Measurements from ENCODE around the gene EMP1. TPM values are rescaled to one million over a fixed set of nuclear protein-coding genes. Genes with fewer than 3 reads are reported as not detected.

The EMP1 gene
- total and polyA plus RNA-seq, 9 of the 15 experiments (the other 6 are each of a cell fraction or from before 2014, with no cell fraction given), result 0.10 to 0.60 TPM; not detected in 7

DNA sequence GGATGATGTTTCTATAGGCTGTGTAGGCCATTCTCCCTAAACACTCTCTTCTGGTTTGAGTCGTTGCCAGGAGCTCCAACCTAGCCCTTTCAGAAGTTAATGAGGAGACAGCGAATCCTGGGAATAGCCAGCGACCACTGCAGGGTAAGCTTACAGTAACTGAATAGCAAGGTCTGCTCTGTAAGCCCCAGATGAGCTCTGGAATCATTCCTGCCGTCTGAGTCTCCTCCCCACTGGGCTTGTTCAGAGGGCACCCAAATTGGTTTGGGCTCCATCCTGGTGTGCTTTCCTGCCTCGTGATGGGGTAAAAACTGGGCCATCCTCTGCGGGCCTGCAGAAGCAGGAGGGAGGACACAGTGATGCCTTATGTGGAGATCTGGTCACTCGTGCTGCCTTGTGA, 43.3 kb upstream of the EMP1 start:
- in situ Hi-C loops (cut with MboI) (no loop called here), intact Hi-C loops (cut with micrococcal nuclease) (no loop called here)
- Histone ChIP-seq H3K79me2 (ENCODE audit: control insufficient read depth, insufficient read depth, low read length) (no peaks in the 10 kb centered on the region), H3K36me3 (ENCODE audit: control insufficient read depth, insufficient read depth, low read length) (no peaks in the 10 kb centered on the region), H3K27ac (ENCODE audit: extremely low read depth, low read depth, low read length) (no peak overlapping the region), H3K9me3 (replicated peaks; ENCODE audit: control insufficient read depth, insufficient read depth, low read depth, low read length) (no peaks in the 10 kb centered on the region), H3K4me2 (ENCODE audit: insufficient read depth, low read length) (no peak overlapping the region), H4K20me1 (replicated peaks; ENCODE audit: control insufficient read depth, insufficient read depth, low read length) (no peaks in the 10 kb centered on the region), H2AFZ (ENCODE audit: low read depth, low read length) (no peak overlapping the region), H3K27me3 (ENCODE audit: control insufficient read depth in 2 of 2, insufficient read depth in 2 of 2, low read length in 2 of 2) (no peaks in the 10 kb centered on the region), H3K9ac (ENCODE audit: insufficient read depth in 1 of 2, low read depth in 2 of 2, low read length in 2 of 2) (no peak overlapping the region), H3K4me3 (no peak overlapping the region), H3K9me1 (ENCODE audit: control insufficient read depth, insufficient read depth, low read length) (no peaks in the 10 kb centered on the region), H3K4me1 (replicated peaks in 1 of 2; ENCODE audit: control insufficient read depth in 2 of 2, insufficient read depth in 2 of 2, low read length in 2 of 2) (no peaks in the 10 kb centered on the region)
- WGBS (ENCODE audit: insufficient coverage, low coverage, missing lambda C conversion rate), result 0% methylated on average over 6 of the region's 7 CpGs
- no peak for DNase-seq (ENCODE audit: extremely low read depth in 1 of 4, low spot score in 3 of 4)
- POLR2A ChIA-PET, result interaction anchor here (0.7 kb wide), 1 partner anchor 15 kb away, joined by 3 read pairs; no protein-coding TSS in a partner anchor
- no TSS peak for BruUV-seq (replicated peaks)
- ATAC-seq, result no peak
- FAIRE-seq, result no peak
- CTCF ChIA-PET (ENCODE audit: low intra/inter-chr PET ratio), result no interaction called here
- TF ChIP-seq ZNF274 (IDR thresholded peaks at IDR 0.05; ENCODE audit: borderline replicate concordance, low read depth, low read length) (no peak), EHMT2 (IDR thresholded peaks at IDR 0.05) (no peak), OTX1 (CRISPR knock-in tag; IDR thresholded peaks at IDR 0.05) (no peak), NR2C1 (IDR thresholded peaks at IDR 0.05) (no peak), NR2C1 (tag; IDR thresholded peaks at IDR 0.05) (no peak), SP2 (IDR thresholded peaks at IDR 0.05; ENCODE audit: extremely low read depth, low read depth, low read length, poor library complexity, severe bottlenecking) (no peak), RBFOX2 (IDR thresholded peaks at IDR 0.05; ENCODE audit: low read depth, low read length) (no peak), ZNF212 (CRISPR knock-in tag; IDR thresholded peaks at IDR 0.05) (no peak), NFATC3 (IDR thresholded peaks at IDR 0.05) (no peak), DNMT1 (IDR thresholded peaks at IDR 0.05) (no peak)
- TF ChIP-seq, protein P1, sequence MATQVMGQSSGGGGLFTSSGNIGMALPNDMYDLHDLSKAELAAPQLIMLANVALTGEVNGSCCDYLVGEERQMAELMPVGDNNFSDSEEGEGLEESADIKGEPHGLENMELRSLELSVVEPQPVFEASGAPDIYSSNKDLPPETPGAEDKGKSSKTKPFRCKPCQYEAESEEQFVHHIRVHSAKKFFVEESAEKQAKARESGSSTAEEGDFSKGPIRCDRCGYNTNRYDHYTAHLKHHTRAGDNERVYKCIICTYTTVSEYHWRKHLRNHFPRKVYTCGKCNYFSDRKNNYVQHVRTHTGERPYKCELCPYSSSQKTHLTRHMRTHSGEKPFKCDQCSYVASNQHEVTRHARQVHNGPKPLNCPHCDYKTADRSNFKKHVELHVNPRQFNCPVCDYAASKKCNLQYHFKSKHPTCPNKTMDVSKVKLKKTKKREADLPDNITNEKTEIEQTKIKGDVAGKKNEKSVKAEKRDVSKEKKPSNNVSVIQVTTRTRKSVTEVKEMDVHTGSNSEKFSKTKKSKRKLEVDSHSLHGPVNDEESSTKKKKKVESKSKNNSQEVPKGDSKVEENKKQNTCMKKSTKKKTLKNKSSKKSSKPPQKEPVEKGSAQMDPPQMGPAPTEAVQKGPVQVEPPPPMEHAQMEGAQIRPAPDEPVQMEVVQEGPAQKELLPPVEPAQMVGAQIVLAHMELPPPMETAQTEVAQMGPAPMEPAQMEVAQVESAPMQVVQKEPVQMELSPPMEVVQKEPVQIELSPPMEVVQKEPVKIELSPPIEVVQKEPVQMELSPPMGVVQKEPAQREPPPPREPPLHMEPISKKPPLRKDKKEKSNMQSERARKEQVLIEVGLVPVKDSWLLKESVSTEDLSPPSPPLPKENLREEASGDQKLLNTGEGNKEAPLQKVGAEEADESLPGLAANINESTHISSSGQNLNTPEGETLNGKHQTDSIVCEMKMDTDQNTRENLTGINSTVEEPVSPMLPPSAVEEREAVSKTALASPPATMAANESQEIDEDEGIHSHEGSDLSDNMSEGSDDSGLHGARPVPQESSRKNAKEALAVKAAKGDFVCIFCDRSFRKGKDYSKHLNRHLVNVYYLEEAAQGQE (IDR thresholded peaks at IDR 0.05; ENCODE audit: borderline replicate concordance), result no peak
- TF ChIP-seq, protein P1 (CRISPR knock-in tag; IDR thresholded peaks at IDR 0.05; ENCODE audit: low read depth), result no peak
- TF ChIP-seq, protein P2, sequence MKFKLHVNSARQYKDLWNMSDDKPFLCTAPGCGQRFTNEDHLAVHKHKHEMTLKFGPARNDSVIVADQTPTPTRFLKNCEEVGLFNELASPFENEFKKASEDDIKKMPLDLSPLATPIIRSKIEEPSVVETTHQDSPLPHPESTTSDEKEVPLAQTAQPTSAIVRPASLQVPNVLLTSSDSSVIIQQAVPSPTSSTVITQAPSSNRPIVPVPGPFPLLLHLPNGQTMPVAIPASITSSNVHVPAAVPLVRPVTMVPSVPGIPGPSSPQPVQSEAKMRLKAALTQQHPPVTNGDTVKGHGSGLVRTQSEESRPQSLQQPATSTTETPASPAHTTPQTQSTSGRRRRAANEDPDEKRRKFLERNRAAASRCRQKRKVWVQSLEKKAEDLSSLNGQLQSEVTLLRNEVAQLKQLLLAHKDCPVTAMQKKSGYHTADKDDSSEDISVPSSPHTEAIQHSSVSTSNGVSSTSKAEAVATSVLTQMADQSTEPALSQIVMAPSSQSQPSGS (CRISPR knock-in tag; IDR thresholded peaks at IDR 0.05), result no peak
- TF ChIP-seq, protein P3, sequence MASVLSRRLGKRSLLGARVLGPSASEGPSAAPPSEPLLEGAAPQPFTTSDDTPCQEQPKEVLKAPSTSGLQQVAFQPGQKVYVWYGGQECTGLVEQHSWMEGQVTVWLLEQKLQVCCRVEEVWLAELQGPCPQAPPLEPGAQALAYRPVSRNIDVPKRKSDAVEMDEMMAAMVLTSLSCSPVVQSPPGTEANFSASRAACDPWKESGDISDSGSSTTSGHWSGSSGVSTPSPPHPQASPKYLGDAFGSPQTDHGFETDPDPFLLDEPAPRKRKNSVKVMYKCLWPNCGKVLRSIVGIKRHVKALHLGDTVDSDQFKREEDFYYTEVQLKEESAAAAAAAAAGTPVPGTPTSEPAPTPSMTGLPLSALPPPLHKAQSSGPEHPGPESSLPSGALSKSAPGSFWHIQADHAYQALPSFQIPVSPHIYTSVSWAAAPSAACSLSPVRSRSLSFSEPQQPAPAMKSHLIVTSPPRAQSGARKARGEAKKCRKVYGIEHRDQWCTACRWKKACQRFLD (CRISPR knock-in tag; IDR thresholded peaks at IDR 0.05), result no peak
